Stimulated activated CD8-positive, alpha-beta memory T cell treated with anti-CD3 and anti-CD28 coated beads, Interleukin-12 subunit alpha, Interleukin-12 subunit beta, amount 100 ng/mL, for 24 hours (primary cell): ENCODE results near the gene MRTFB.

Source experiments
- DNase-seq: peaks from one replicate; pipeline ENCODE4 v3.0.0-alpha.2; 2020; ENCODE audit errors: extremely low read depth

MRTFB gene

DNA sequence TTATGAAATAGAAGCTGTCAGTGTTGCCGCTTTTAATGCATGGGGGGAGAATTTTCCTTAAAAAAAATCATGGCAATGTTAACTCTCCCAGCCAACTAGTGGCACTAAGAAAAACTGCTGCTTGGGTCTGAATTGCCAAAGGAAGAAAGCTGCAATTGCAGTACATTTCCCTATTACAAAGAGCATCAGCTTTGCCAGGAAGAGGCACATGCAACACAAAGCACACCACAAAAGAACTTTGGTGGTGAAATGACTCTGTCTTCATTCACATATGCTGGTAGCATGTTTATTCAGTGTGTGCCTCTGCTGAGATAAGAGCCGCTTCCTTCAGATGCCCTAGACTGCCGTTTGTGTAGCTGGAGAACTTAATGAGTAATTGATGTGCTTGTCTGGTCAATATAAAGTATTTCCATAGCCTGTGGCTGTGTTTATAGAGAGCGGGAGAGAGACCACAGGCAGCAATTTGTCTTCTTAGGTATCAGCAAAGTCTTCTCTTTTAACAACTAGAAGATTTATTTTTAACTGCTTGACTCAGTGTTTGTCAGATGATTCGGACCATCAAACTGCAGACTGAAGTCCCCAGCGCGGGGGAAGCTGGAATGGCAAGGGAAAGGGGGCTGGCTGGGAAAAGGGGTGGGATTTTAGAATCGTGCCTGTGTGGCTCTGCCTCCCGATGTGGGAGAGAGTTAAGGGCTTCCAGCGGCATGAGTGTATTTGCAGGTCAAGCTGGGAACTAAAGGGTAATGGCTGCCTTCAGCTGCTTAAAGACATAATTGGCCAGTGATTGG, 115.1 kb downstream of the MRTFB start:
- DNase-seq = no peak

DNA sequence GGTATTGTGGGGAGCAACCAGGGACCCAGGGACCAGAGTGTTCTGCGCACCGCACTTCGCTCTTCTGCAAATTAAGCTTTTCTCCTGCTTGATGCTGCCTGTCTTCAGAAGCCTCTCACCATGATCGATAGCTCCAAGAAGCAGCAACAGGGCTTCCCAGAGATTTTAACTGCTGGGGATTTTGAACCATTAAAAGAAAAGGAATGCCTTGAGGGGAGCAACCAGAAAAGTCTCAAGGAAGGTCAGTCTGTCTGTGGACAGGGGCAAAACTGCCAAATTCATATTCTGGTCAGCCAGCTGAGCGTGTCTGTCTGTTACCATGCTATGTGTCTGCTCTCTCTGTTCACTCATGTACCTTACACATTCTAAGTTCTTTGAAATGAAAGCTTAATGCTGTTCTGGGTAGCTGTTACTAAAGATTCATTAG, 115.7 kb downstream of the MRTFB start:
- DNase-seq = no peak

DNA sequence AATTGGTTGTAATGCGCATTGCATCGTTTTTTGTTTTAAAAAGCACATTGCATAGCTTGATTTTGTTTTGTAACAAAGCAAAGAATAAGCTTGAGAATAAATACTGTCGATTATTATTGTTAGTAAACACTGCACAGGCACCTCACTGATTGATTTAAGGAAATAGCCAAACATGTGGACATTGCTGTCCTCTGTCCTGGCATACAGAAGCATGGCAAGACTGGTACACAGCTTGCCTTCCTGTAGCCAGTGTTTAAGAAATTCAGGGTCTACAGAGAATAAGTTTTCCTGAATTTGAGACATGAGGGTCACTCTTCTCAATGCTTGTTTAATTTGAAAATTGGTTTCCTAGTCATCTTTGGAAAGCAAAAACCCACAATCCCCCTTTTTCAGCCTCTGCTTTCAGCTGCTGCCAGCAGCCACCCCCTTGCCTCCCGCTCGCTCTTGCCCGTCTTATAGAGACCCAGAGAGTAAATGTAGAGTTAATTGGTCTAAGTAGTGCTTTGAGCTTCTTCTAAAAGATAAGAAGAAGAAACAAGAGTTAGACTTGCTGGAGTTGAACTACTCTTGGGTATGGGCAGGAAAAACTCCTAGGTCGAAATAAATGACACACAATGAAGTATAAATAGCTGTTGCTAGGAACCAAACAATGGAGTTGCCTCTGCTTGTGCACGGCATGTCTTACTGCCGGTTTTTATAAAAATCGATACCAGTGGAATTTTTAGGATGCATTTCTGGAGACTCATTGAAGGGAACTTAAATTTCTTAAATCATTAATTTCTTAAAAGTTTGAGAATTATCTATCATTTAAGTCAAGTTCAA, 116.6 kb downstream of the MRTFB start:
- DNase-seq = no peak

DNA sequence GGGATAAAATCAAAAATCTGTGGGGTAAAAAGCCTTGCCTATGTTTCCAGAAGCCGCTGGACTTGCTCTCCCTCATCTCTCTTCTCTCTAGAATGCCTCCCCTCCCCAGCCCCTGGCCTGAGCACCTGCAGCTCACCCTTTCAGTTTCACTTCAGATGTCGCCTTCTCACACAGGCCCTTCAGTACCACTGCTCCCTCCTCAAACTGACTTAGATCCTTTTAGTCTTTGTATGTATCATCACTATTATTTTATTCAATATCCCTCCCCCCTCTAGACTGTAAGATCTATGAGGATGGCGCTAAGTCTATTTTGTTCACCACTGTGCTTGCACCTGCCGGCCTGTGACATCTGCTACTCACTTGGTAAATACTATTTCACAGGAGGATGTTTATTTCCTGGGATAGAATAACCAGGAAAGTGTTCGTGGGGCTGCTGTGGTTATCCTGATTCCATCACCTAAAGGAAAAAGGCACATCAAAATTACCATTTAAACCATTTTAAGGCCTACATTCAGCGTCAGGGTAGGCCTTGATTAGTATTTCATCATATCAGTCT, 122.3 kb downstream of the MRTFB start:
- no peak for DNase-seq

DNA sequence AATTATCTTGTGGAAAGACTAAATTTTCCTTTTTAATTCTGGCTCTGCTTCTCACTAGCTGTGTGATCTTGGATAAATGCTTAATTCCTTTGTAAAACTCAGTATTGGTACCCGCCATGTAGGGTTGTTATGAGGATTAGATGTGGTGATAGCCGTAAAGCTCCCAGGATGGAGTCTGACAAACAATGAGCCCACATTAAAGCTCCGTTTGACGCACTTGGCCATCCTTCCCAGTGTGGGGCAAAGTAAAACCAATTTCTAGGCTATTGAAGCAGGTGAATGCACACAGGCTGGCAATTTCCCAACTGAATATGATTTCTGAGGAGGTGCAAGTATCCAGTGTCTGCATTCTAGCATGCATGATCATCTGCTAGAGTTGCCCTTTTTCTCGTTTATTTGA, 123.6 kb downstream of the MRTFB start:
- DNase-seq = no peak

DNA sequence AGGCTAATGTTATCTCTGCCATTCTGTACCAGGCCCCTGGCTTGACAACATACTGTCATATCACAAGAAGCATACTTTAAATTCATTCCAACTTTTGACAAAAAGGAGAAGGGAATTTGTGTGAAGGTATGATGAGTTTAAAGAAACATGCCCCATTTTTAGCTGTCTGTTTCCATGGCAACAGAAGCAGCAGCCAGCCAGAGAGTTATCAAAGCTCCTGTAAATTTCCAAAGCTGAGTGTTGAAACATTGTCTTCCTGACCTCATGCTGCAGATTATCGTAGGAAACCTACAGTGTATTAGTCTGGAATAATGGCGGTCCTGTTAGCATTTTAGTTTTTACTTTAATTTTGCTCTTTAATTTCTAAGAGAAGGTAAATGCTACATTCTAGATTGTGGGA, 124.9 kb downstream of the MRTFB start:
- no peak for DNase-seq

DNA sequence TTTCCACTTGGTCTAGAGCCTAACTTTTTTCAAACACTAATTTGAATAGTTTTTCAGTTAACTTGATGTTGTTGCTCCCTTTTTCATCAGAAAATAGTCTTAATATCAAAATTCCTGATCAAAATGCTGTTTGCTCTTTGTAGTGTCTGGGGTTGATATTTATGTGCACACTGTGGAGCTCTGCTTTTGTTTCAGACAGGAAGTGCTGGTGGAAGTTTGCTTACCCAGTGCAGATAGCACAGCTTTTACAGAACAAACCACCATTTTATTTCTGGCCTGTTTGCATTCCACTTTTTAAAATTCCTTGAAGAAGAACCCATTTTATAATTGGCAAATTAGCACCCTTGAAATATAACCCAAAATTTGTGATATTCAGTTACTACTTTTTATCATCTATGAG, 125.4 kb downstream of the MRTFB start:
- DNase-seq = no peak

DNA sequence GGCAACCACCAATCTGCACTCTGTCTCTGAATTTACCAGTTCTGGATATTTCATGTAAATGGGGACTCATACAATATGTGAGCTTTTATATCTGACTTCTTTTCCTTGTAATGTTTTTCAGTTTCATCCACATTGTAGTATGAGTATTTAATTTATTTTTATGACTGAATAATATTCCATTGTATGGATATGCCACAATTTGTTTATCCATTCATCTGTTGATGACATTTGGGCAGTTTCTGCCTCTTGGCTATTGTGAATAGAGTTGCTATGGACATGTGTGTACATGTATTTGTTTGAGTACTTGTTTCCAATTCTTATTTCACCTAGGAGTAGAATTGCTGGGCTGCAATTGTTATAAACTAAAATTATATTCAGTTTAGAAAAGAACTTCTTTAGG, 126.9 kb downstream of the MRTFB start:
- no peak for DNase-seq

DNA sequence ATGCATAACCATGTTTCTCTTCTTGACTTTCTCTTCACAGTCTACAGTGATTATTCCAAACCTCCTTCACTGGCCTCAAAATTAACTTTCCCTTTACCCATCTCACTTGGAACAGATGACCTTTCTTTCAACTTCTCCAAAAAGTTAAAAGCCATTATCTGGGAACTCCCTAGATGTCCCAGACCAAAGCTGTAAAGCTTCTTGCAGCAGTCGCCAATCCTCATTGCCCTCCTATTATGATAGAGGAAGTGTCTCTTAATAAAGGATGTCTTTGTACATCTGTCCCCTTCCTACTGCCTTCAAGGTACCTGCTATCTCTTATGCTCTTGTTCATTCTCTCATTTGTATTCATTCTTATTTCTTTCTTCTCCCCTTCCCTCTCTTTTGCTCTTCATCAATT, 127.5 kb downstream of the MRTFB start:
- no peak for DNase-seq

DNA sequence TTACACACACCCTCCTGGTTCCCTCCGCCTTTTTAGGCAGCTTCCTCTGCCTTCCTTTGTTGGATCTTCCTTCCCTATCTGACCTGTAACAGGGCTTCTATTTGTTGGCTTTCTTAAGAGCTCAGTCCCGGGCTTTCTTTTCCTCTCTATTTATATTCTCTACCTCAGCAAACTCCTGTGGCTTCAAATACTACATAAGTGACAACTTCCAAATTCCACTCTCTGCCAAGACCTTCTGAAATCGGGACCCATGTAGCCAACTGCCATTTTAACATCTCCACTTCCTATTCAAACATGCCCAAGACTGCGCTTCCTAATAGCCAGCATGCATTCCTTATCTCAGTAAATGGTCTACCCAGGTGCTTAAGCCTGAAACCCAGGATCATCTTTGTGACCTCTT, 128.1 kb downstream of the MRTFB start:
- no peak for DNase-seq

DNA sequence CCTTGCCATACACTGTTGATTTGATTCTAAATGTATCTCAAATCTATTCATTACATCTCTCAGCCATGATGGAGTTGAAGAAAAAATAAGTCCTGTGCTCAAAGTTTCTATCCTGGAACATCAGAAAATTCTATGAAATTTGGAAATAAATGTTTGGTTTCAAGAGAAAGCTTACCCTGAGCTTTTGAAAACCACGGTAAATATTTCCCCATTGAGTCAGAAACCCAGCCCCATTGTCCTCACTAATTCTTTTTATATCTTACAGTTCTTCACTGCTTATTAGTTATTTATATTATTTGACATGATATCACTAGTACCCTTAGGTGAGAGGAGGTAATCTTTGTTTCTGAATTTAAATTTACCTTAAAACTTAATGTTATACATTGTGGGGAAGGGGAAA, 128.5 kb downstream of the MRTFB start:
- no peak for DNase-seq

DNA sequence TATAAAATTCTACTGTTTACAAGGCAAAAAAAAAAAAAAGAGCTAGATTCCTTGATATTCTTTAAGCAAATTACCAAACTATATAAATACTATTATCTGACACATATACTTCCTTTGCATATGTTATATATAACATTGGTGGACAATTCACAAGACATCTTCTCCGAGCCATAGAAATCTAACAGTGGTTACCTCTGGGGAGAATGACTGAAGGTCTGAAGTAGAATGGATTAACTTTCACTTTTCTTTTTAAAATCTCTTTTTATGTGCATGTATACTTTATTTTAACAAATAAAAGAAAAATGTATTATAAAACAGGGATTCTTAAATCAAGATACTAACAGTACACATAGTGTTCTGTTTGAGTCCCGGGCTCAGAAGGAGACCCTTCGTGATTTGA, 131.0 kb downstream of the MRTFB start:
- no peak for DNase-seq

DNA sequence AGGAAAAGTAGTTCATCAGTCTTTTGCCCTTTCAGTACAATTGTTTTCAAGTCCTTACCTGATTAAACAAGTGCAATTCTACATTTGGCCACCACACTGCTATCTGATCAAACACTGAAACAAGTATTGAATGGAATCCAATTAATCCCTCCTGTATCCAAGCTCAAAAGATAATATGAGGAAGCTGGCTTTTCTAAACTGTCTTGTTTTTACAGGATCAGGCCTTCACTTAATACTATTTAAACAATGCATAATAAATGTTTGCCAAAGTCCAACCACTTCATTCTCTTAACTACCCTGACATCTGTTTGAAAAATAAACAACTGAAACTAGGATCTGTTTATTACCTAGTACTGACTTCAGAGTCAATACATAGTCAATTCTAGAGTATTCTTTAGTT, 131.6 kb downstream of the MRTFB start:
- DNase-seq = no peak

DNA sequence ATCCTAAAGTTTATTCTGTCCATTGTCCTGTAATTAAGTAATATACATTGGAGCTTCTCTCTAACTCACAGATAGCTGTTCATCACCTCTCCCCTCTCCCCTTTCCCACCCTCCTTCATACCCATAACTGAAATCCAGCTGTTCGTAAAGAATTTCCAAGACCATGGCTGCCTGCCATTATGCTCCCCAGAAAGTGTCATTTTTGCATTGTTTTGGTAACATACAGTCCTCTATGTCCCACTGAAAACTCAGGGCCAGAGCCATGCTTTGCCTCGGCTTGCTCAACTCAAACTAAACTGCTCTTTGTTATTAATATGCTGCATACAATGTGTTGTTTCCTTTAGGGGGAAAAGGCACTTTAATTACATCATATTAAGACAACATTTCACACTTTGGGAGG, 132.0 kb downstream of the MRTFB start:
- no peak for DNase-seq

DNA sequence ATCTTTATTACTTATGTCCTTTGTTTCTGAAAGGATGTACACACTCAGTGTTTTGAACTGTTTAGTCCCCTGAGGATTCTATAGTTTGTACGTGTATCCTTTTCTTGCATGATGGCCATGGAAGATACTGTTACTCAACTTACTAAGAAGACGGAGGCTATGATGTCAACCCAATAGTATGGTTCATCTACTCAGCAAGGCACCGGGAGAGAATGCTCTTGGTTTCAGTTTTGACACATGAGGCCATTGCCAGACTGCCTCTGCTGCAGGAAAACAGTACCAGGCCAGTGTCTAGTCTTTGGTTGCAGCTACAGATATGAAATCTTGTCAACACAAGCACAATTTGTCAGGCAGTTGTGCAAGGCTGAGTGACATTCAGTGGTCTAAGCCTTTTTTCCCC, 134.5 kb downstream of the MRTFB start:
- DNase-seq = no peak

DNA sequence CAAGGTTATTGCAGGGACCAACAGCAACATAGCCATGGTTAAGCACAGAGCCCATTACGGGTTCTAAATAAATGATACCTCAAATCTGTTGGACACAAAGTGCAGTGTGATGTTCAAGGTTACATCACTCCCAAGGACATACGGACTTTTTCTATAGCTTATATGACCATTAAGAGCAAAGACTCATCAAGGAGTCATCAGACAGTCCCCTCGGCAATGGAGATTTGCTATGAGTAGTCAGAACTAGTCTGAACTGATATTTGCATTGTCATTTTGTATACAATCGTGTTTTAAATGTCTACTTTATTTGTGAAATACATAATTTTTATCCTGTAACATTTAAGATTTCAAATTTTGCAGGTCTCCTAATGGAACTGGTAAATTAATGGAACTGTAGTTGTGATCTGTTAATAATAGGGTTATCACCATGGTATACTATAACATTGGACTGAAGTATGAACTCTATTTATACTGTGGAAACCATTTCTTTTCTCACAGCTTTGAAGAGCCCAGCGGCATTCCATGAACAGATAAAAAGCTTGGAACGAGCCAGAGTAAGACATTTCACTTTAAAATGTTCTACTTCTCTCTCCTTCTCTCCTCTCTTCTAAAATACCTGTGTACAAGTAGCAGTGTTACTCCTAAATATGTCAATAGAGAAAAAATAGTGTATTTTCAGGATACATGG, 140.9 kb downstream of the MRTFB start:
- DNase-seq = no peak

DNA sequence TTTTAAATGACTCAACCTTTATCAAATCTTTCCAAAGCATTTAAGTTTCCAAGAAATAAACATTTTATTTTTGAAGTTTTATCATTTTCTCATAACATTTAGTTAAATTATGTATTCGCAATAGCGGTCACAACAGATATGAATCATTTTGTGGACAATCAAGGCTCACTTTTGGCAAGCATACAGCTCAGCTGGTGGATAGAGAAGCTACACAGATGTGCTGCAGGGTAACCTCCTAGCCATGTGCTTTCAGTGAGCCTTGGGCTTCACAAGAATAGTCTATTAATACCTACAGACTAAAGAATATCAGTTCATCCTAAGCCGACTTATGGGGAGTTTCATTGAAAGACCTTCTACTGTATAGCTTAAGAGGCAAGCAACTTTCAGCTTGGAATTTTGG, 144.8 kb downstream of the MRTFB start:
- no peak for DNase-seq

DNA sequence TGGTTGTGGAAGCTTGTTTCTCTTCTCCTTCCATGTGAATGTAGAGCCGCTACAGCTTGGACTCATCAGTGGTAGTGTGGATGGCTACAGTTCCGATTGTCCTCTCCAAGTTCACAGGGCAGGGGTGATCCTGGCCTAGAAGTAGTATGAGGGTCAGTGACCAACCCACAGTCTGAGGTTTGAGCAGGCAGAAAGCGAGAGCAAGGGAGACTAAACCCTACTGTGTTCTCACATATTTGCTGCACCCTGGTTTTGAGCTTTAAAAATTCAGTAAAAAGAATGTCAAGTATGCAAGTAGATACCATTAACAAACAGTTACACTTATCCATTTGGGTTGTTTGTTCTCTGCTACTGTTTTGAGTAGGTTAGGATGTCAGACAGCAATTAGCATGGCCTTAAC, 148.9 kb downstream of the MRTFB start:
- no peak for DNase-seq

DNA sequence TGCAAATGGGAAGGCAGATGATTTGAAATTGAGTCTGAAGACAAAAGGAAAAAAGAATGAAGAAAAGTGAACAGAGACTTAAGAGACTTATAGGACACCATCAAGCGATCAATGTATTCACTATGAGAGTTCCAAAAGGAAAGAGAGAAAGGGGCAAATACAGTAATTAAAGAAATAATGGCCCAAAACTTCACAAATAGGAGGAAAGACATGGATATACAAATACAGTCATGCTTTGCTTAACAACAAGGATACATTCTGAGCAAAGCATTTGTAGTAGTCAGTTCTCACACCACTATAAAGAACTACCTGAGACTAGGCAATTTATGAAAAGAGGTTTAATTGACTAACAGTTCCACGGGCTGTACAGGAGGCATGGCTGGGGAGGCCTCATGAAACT, 152.5 kb downstream of the MRTFB start:
- no peak for DNase-seq

DNA sequence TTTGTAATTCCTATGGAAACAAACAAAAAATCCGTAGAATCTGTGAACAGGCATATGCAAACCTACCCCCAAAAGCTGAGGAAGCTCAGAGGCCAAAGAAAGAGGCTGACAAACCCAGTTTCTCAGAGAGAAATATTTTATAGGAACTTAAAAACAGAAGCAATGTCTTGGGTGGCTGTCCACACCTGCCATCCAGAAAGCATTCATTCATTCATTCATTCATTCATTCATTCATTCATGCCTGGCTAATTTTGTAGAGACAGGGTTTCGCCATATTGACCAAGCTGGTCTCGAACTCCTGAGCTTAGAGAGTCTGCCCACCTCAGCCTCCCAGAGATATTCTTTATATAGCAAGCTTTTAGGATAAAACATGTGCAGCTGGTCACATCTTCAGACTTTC, 154.3 kb downstream of the MRTFB start:
- no peak for DNase-seq

DNA sequence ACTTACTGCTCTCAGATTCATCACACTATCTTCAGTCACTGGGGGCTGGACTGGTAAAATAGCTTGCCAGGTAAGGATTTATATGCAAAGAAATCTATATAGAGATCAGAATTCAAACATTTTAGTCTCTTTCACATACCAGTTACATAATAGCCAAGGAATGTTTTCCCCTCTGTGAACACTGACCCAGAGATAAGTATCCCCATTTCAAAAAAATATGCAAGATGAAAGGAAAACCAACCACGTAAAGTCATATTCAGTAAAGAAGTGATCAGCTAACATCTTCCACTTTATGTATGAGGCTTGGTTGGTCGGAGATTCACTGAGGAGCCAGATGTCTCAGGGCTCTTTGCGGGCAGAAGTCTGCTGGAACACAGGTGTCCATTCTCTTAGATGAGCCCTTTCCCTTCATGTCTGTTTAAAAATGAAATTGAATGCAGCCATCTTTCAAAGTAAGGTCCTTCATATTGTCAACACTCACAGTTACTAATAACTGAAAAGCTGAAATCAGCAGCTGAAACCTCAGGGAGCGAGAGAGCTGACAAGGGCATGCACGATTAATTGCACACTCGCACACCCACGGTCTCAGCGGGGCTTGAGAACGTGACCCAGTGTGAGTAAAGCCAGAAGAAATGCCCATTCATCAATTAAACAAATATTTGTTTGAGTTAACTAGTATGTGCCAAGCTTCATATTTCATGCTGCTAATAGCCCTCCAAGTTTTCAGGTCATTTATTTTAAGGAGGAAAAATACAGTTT, 161.2 kb downstream of the MRTFB start:
- no peak for DNase-seq

DNA sequence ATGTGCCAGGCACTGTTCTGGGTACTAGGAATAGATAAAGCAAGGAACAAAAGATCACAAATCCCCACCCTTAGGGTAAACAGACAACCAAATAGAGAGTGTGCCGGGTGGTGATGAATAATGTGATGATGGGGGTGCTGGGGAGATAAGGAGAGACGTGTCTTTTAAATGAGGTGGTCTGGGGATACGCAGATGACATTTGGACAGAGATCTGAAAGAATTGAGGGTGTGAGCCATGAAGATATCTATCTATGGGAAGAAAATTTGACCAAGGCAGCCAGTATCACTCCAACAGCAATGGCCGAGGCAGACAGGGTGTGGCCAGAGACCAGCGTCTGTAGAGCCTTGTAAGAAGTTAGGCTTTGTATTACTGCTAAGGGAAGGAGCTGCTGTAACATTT, 165.3 kb downstream of the MRTFB start:
- no peak for DNase-seq
